ENCODE data around the gene SLC25A5. TPM values are rescaled to one million over a fixed set of nuclear protein-coding genes. Genes with fewer than 3 reads are reported as not detected.
"Not testable (repeated sequence)": the region's sequence is repeated elsewhere in the genome, so short reads cannot be mapped to it uniquely, and the experiment has no call there.

The SLC25A5 gene
- 372 TPM for polyA plus RNA-seq (2013, experiment 1 of 2)
- 359 TPM for polyA plus RNA-seq (2013, experiment 2 of 2)

DNA sequence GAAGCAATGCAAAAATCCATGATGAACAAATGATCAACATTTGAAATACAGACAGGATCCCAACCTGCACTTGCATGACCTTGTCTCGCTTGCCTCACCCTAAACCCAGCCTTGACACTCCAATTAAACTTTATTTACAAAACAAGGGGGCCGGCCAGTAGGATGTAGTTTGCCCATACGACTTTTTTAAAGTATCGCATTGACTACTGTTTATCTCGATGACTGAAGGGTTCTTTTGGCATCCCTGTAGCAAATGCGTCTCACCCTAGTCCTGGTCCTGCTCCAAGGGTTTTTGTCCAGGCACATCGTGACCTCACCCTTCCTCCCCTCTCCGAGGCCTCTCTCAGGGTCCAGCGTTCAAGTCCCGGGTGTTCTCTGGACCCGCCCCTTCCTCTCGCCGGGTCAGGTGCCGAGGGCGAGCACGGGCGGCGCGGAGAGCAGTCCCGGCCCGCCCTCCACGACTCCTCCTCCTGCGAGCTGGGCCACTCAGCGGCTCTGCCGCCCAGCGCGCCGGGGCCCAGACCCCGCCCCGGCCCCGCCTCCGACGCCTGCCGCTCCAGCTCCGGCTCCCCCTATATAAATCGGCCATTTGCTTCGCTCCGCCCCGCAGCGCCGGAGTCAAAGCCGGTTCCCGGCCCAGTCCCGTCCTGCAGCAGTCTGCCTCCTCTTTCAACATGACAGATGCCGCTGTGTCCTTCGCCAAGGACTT lies at the start of gene SLC25A5:
Gene SLC25A5, plus strand, starts transcription at position 603 of the 709 bp plus-strand sequence. Its CDS starts 72 bp downstream, at position 675.
- 2 to 8% methylated on average over 18 to 30 of the region's 46 CpGs for WGBS, 2 experiments (ENCODE audit: insufficient coverage in 2 of 2)

DNA sequence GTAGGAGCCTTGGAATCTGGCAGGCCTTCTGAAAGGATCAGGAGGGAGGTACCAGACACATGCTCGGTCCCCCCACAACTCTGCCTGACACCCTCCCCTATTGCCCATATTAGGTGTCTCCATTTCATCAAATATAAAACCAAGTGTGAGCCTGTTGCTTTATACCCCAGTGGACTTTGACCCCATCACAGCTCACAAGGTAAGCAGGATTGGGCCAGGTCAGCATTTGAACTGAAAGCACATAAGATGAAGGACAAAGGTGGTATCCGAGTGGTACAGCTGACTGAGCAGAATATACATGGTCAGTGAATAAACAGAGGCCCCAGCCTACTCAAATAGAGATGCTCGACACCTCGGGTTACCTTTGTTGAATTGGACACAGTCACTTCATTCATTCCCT lies 49.1 kb upstream of the SLC25A5 start:
- Histone ChIP-seq H3K4me1 (ENCODE audit: control insufficient read depth, insufficient read depth, low read length, poor library complexity, severe bottlenecking) (no peaks in the 10 kb centered on the region), H3K36me3 (ENCODE audit: control insufficient read depth, insufficient read depth, low read length) (peaks cover 3% of the 10 kb centered on the region), H3K27ac (ENCODE audit: low read depth, low read length, severe bottlenecking) (no peak overlapping the region), H3K9me3 (ENCODE audit: control insufficient read depth, low read length) (no peaks in the 10 kb centered on the region), H3K4me3 (ENCODE audit: extremely low read depth, insufficient read depth, low read length, poor library complexity, severe bottlenecking) (no peak overlapping the region)
- 90 to 100% methylated on average over 3 of the region's 4 CpGs for WGBS, 2 experiments (ENCODE audit: insufficient coverage in 2 of 2)

More for the DNA sequence above, at the start of gene SLC25A5:
- no peaks in the 10 kb centered on the region for H3K4me1 ChIP-seq (ENCODE audit: control insufficient read depth, insufficient read depth, low read length, poor library complexity, severe bottlenecking)
- peak within 1 kb of the TSS; percentile 69 for H3K4me3 ChIP-seq (ENCODE audit: extremely low read depth, insufficient read depth, low read length, poor library complexity, severe bottlenecking)
- peak within 1 kb of the TSS; percentile 69 for H3K27ac ChIP-seq (ENCODE audit: low read depth, low read length, severe bottlenecking)
- peaks cover 22% of the 10 kb centered on the region for H3K36me3 ChIP-seq (ENCODE audit: control insufficient read depth, insufficient read depth, low read length)
- H3K9me3 ChIP-seq (ENCODE audit: control insufficient read depth, low read length) = no peaks in the 10 kb centered on the region

- Histone ChIP-seq H3K4me1 (ENCODE audit: control insufficient read depth, insufficient read depth, low read length, poor library complexity, severe bottlenecking) (no peaks in the 10 kb centered on the region), H3K4me3 (ENCODE audit: extremely low read depth, insufficient read depth, low read length, poor library complexity, severe bottlenecking) (no peak overlapping the region), H3K36me3 (ENCODE audit: control insufficient read depth, insufficient read depth, low read length) (peaks cover 3% of the 10 kb centered on the region), H3K9me3 (ENCODE audit: control insufficient read depth, low read length) (no peaks in the 10 kb centered on the region), H3K27ac (ENCODE audit: low read depth, low read length, severe bottlenecking) (no peak overlapping the region)
- no CpG with 5 or more reads among the region's 2 CpGs for WGBS, 2 experiments (ENCODE audit: insufficient coverage in 2 of 2)
Observed at GRCh38 chrX:119419898-119420297, 48.3 kb upstream of the SLC25A5 start.

- H3K9me3 ChIP-seq (ENCODE audit: control insufficient read depth, low read length) = no peaks in the 10 kb centered on the region
- no peak overlapping the region for H3K27ac ChIP-seq (ENCODE audit: low read depth, low read length, severe bottlenecking)
- no peak overlapping the region for H3K4me3 ChIP-seq (ENCODE audit: extremely low read depth, insufficient read depth, low read length, poor library complexity, severe bottlenecking)
- H3K36me3 ChIP-seq (ENCODE audit: control insufficient read depth, insufficient read depth, low read length) = peaks cover 3% of the 10 kb centered on the region
- WGBS, 2 experiments (ENCODE audit: insufficient coverage in 2 of 2) = 80 to 86% methylated on average over 1 of the region's 7 CpGs
- no peaks in the 10 kb centered on the region for H3K4me1 ChIP-seq (ENCODE audit: control insufficient read depth, insufficient read depth, low read length, poor library complexity, severe bottlenecking)
Observed at GRCh38 chrX:119421016-119421705, 47.1 kb upstream of the SLC25A5 start.

GRCh38 chrX:119423631-119424030 lies 44.6 kb upstream of the SLC25A5 start:
- 100% methylated on average over 2 of the region's 14 CpGs; no CpG with 5 or more reads in 1 of the 2 experiments for WGBS, 2 experiments (ENCODE audit: insufficient coverage in 2 of 2)
- Histone ChIP-seq H3K27ac (ENCODE audit: low read depth, low read length, severe bottlenecking) (no peak overlapping the region), H3K4me1 (ENCODE audit: control insufficient read depth, insufficient read depth, low read length, poor library complexity, severe bottlenecking) (no peaks in the 10 kb centered on the region), H3K4me3 (ENCODE audit: extremely low read depth, insufficient read depth, low read length, poor library complexity, severe bottlenecking) (no peak overlapping the region), H3K36me3 (ENCODE audit: control insufficient read depth, insufficient read depth, low read length) (peaks cover 7% of the 10 kb centered on the region), H3K9me3 (ENCODE audit: control insufficient read depth, low read length) (no peaks in the 10 kb centered on the region)

- 74 to 100% methylated on average over 1 to 3 of the region's 6 CpGs for WGBS, 2 experiments (ENCODE audit: insufficient coverage in 2 of 2)
- no peaks in the 10 kb centered on the region for H3K4me1 ChIP-seq (ENCODE audit: control insufficient read depth, insufficient read depth, low read length, poor library complexity, severe bottlenecking)
Observed at GRCh38 chrX:119424999-119425398, 43.2 kb upstream of the SLC25A5 start.

DNA sequence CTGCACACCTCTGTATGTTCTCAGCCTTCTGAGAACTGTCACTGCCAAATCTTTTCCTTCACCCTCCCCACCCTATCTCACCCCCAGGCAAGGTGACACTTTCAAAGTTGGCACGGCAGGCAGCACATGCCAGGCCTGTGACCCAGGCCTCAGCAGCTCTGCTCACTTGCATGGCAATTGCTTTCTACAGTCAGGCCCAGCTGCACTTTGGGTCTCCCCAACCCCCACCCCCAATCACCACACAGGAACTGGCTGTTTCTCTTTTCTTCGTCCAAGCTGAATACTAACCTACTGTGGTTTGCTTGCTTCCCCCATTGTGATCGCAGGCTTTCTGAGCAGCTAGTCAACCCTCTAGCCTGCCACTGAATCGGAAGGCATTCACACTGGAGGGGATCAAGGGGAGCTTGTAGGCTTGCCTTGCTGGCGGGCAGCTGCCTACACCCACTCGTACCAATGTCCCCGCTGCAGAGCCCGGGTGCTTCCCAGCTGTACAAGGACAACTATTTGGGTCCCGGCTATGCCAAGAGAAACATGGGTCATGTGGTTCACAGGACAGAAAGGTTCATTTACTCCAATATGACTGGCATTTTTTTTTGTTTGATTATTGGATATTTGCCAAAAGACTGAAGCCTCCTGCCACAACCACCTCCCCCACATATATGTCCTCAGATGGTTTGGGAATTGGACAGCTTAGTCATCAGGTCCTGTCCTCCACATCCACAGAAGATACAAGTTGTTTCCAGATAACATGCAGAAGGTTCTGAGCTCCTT lies 41.0 kb upstream of the SLC25A5 start:
- H3K4me3 ChIP-seq (ENCODE audit: extremely low read depth, insufficient read depth, low read length, poor library complexity, severe bottlenecking) = no peak overlapping the region
- no peak overlapping the region for H3K27ac ChIP-seq (ENCODE audit: low read depth, low read length, severe bottlenecking)
- no peaks in the 10 kb centered on the region for H3K9me3 ChIP-seq (ENCODE audit: control insufficient read depth, low read length)
- no peaks in the 10 kb centered on the region for H3K4me1 ChIP-seq (ENCODE audit: control insufficient read depth, insufficient read depth, low read length, poor library complexity, severe bottlenecking)
- peaks cover 4% of the 10 kb centered on the region for H3K36me3 ChIP-seq (ENCODE audit: control insufficient read depth, insufficient read depth, low read length)
- 87% methylated on average over 2 of the region's 9 CpGs; no CpG with 5 or more reads in 1 of the 2 experiments for WGBS, 2 experiments (ENCODE audit: insufficient coverage in 2 of 2)

More at GRCh38 chrX:119424999-119425398, 43.2 kb upstream of the SLC25A5 start:
- Histone ChIP-seq H3K4me3 (ENCODE audit: extremely low read depth, insufficient read depth, low read length, poor library complexity, severe bottlenecking) (no peak overlapping the region), H3K27ac (ENCODE audit: low read depth, low read length, severe bottlenecking) (no peak overlapping the region), H3K36me3 (ENCODE audit: control insufficient read depth, insufficient read depth, low read length) (peaks cover 4% of the 10 kb centered on the region), H3K9me3 (ENCODE audit: control insufficient read depth, low read length) (no peaks in the 10 kb centered on the region)

- no peaks in the 10 kb centered on the region for H3K4me1 ChIP-seq (ENCODE audit: control insufficient read depth, insufficient read depth, low read length, poor library complexity, severe bottlenecking)
Observed at GRCh38 chrX:119427795-119428185, 40.5 kb upstream of the SLC25A5 start.

GRCh38 chrX:119429471-119429870 lies 38.8 kb upstream of the SLC25A5 start:
- Histone ChIP-seq H3K4me3 (ENCODE audit: extremely low read depth, insufficient read depth, low read length, poor library complexity, severe bottlenecking) (no peak overlapping the region), H3K27ac (ENCODE audit: low read depth, low read length, severe bottlenecking) (no peak overlapping the region), H3K4me1 (ENCODE audit: control insufficient read depth, insufficient read depth, low read length, poor library complexity, severe bottlenecking) (no peaks in the 10 kb centered on the region), H3K9me3 (ENCODE audit: control insufficient read depth, low read length) (no peaks in the 10 kb centered on the region), H3K36me3 (ENCODE audit: control insufficient read depth, insufficient read depth, low read length) (peaks cover 4% of the 10 kb centered on the region)
- WGBS, 2 experiments (ENCODE audit: insufficient coverage in 2 of 2) = 80 to 93% methylated on average over 1 to 2 of the region's 4 CpGs

More at GRCh38 chrX:119427795-119428185, 40.5 kb upstream of the SLC25A5 start:
- Histone ChIP-seq H3K36me3 (ENCODE audit: control insufficient read depth, insufficient read depth, low read length) (peaks cover 4% of the 10 kb centered on the region), H3K4me3 (ENCODE audit: extremely low read depth, insufficient read depth, low read length, poor library complexity, severe bottlenecking) (no peak overlapping the region), H3K27ac (ENCODE audit: low read depth, low read length, severe bottlenecking) (no peak overlapping the region), H3K9me3 (ENCODE audit: control insufficient read depth, low read length) (no peaks in the 10 kb centered on the region)
- no CpG with 5 or more reads among the region's 4 CpGs for WGBS, 2 experiments (ENCODE audit: insufficient coverage in 2 of 2)

GRCh38 chrX:119441295-119441694 lies 26.9 kb upstream of the SLC25A5 start:
- H3K4me1 ChIP-seq (ENCODE audit: control insufficient read depth, insufficient read depth, low read length, poor library complexity, severe bottlenecking); H3K9me3 ChIP-seq (ENCODE audit: control insufficient read depth, low read length); H3K36me3 ChIP-seq (ENCODE audit: control insufficient read depth, insufficient read depth, low read length); H3K27ac ChIP-seq (ENCODE audit: low read depth, low read length, severe bottlenecking); H3K4me3 ChIP-seq (ENCODE audit: extremely low read depth, insufficient read depth, low read length, poor library complexity, severe bottlenecking): not testable (repeated sequence)
- 96% methylated on average over 5 of the region's 17 CpGs; no CpG with 5 or more reads in 1 of the 2 experiments for WGBS, 2 experiments (ENCODE audit: insufficient coverage in 2 of 2)
